ENCODE measurements around the gene FMNL1. TPM values are rescaled to one million over a fixed set of nuclear protein-coding genes. Genes with fewer than 3 reads are reported as not detected.

The FMNL1 gene
- polyA plus RNA-seq, 3 donors, result 23.8 to 826 (median 24.8) TPM

DNA sequence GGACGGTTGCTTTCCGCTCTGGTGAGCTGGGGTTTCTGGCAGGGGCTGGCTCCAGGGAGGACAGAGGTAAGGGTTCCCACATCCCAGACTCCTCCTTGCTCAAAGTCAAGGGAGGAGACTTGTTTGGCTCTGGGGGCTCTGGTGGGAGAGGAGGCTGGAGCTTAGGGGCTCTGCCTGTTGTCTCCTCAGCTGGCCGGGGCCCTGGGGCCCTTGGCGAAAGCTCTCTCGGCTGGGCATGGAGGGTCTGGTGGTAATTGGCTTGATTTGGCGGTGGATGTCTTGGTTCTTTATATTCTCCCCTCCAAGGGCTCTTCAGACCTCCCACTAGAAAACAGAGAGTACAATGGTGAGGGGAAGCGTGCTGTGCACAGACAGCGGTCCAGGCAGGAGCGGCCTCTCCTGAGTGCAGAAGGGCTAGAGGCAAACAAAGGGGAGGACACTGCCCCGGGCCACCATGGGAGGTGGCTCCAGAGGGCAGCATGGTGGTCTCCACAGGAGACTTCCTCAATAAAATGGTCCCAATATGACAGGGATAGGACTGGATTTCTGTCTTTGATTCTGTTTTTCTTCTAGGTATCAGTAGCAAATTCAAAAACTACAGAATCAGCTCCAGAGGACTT is 45.9 kb downstream of the FMNL1 start:
- Histone ChIP-seq H2AFZ (ENCODE audit: insufficient read depth, low read depth, low read length, poor library complexity, severe bottlenecking) (no peak overlapping the region), H3K36me3 (replicated peaks in 1 of 2; ENCODE audit: control insufficient read depth in 1 of 2, insufficient read depth in 2 of 2, low read length in 2 of 2) (peaks cover 88 to 99% of the 10 kb centered on the region in 2 donors), H3K4me1 (ENCODE audit: control insufficient read depth in 1 of 2, insufficient read depth in 2 of 2, low read length in 2 of 2) (peaks cover 1 to 3% of the 10 kb centered on the region in 2 donors), H3K9me3 (replicated peaks in 1 of 2; ENCODE audit: control insufficient read depth in 1 of 2, insufficient read depth in 1 of 2, low read length in 2 of 2) (no peaks in the 10 kb centered on the region), H3K27me3 (ENCODE audit: control insufficient read depth in 2 of 2, insufficient read depth in 2 of 2, low read length in 2 of 2) (no peaks in the 10 kb centered on the region), H3K9ac (ENCODE audit: insufficient read depth, low read length, poor library complexity, severe bottlenecking) (no peak overlapping the region), H4K20me1 (ENCODE audit: insufficient read depth, low read length) (peaks cover 71% of the 10 kb centered on the region), H3K4me3 (replicated peaks in 1 of 3; ENCODE audit: low read depth in 2 of 3, low read length in 3 of 3) (no peak overlapping the region), H3K27ac (ENCODE audit: low read depth in 1 of 2, low read length in 2 of 2) (no peak overlapping the region), H3K79me2 (ENCODE audit: insufficient read depth, low read length) (no peaks in the 10 kb centered on the region), H3K4me2 (replicated peaks; ENCODE audit: extremely low read depth, low read length, poor library complexity, severe bottlenecking) (no peak overlapping the region)
- H3K9me3 Mint-ChIP-seq, result no peaks in the 10 kb centered on the region
- H3K27ac Mint-ChIP-seq, result no peak overlapping the region
- peaks cover 0 to 1% (median 0%) of the 10 kb centered on the region in 3 donors for H3K27me3 Mint-ChIP-seq (ENCODE audit: low read depth in 3 of 3)
- DNase-seq, result no peak
- H3K4me3 Mint-ChIP-seq, result no peak overlapping the region
- intact Hi-C loops (cut with micrococcal nuclease), result no loop called here
- peaks cover 3% of the 10 kb centered on the region for H3K4me1 Mint-ChIP-seq
- H3K36me3 Mint-ChIP-seq, result peaks cover 89 to 97% of the 10 kb centered on the region in 2 donors
- TF ChIP-seq, protein P1, sequence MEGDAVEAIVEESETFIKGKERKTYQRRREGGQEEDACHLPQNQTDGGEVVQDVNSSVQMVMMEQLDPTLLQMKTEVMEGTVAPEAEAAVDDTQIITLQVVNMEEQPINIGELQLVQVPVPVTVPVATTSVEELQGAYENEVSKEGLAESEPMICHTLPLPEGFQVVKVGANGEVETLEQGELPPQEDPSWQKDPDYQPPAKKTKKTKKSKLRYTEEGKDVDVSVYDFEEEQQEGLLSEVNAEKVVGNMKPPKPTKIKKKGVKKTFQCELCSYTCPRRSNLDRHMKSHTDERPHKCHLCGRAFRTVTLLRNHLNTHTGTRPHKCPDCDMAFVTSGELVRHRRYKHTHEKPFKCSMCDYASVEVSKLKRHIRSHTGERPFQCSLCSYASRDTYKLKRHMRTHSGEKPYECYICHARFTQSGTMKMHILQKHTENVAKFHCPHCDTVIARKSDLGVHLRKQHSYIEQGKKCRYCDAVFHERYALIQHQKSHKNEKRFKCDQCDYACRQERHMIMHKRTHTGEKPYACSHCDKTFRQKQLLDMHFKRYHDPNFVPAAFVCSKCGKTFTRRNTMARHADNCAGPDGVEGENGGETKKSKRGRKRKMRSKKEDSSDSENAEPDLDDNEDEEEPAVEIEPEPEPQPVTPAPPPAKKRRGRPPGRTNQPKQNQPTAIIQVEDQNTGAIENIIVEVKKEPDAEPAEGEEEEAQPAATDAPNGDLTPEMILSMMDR (IDR thresholded peaks at IDR 0.05), result no peak
- WGBS (ENCODE audit: insufficient coverage), result 97% methylated on average over 4 of the region's 10 CpGs

DNA sequence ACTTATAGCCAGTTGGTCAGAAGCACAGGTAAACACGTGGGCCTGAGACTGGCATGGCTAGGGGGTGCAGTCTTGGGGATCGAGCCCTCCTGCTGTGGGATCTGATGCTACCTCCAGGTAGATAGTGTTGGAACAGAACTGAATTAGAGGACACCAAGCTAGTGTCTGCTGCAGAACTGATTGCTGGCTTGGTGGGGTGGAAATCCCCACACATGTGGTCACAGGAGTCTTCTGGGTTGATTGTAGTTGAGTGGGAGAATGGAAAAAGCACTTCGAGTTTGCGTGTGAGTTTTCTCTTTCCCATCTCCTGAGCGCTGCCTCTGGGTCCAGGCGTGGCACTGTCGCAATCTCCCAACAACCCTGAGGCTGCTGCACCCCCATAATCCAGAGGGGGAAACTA is 48.2 kb downstream of the FMNL1 start:
- peaks cover 87 to 98% of the 10 kb centered on the region in 2 donors for H3K36me3 Mint-ChIP-seq

More for the DNA sequence above, 48.2 kb downstream of the FMNL1 start:
- Mint-ChIP-seq H3K4me1 (no peaks in the 10 kb centered on the region), H3K9me3 (no peaks in the 10 kb centered on the region), H3K27me3 (ENCODE audit: low read depth in 3 of 3) (peaks cover 0 to 1% (median 0%) of the 10 kb centered on the region in 3 donors), H3K4me3 (no peak overlapping the region), H3K27ac (no peak overlapping the region)
- H3K27ac ChIP-seq (ENCODE audit: low read depth in 1 of 2, low read length in 2 of 2), result no peak overlapping the region
- H4K20me1 ChIP-seq (ENCODE audit: insufficient read depth, low read length), result peaks cover 65% of the 10 kb centered on the region
- no peaks in the 10 kb centered on the region for H3K79me2 ChIP-seq (ENCODE audit: insufficient read depth, low read length)
- peaks cover 88 to 99% of the 10 kb centered on the region in 2 donors for H3K36me3 ChIP-seq (replicated peaks in 1 of 2; ENCODE audit: control insufficient read depth in 1 of 2, insufficient read depth in 2 of 2, low read length in 2 of 2)
- intact Hi-C loops (cut with micrococcal nuclease), result no loop called here
- H3K4me2 ChIP-seq (replicated peaks; ENCODE audit: extremely low read depth, low read length, poor library complexity, severe bottlenecking), result no peak overlapping the region
- TF ChIP-seq, protein P1 (IDR thresholded peaks at IDR 0.05), result no peak
- H3K4me3 ChIP-seq (replicated peaks in 1 of 3; ENCODE audit: low read depth in 2 of 3, low read length in 3 of 3), result no peak overlapping the region
- H3K27me3 ChIP-seq (ENCODE audit: control insufficient read depth in 2 of 2, insufficient read depth in 2 of 2, low read length in 2 of 2), result no peaks in the 10 kb centered on the region
- H3K9me3 ChIP-seq (replicated peaks in 1 of 2; ENCODE audit: control insufficient read depth in 1 of 2, insufficient read depth in 1 of 2, low read length in 2 of 2), result no peaks in the 10 kb centered on the region
- H3K4me1 ChIP-seq (ENCODE audit: control insufficient read depth in 1 of 2, insufficient read depth in 2 of 2, low read length in 2 of 2), result no peaks in the 10 kb centered on the region
- H3K9ac ChIP-seq (ENCODE audit: insufficient read depth, low read length, poor library complexity, severe bottlenecking), result no peak overlapping the region
- H2AFZ ChIP-seq (ENCODE audit: insufficient read depth, low read depth, low read length, poor library complexity, severe bottlenecking), result no peak overlapping the region
- 95% methylated on average over 3 of the region's 7 CpGs for WGBS (ENCODE audit: insufficient coverage)
- DNase-seq, result no peak

All from CD14-positive monocyte (primary cell).